GM19023 (cell line): ENCODE measurements around the gene DIDO1.
"Not testable (repeated sequence)": the region's sequence is repeated elsewhere in the genome, so short reads cannot be mapped to it uniquely, and the experiment has no call there.

Experiments used
- ATAC-seq: cut with Tn5 transposase; IDR thresholded peaks from one replicate; pipeline ENCODE4 v1.9.1; 2021; ENCODE audit warnings: mild to moderate bottlenecking, moderate library complexity; ENCODE audit not compliant: unreplicated experiment

DIDO1 gene

DNA sequence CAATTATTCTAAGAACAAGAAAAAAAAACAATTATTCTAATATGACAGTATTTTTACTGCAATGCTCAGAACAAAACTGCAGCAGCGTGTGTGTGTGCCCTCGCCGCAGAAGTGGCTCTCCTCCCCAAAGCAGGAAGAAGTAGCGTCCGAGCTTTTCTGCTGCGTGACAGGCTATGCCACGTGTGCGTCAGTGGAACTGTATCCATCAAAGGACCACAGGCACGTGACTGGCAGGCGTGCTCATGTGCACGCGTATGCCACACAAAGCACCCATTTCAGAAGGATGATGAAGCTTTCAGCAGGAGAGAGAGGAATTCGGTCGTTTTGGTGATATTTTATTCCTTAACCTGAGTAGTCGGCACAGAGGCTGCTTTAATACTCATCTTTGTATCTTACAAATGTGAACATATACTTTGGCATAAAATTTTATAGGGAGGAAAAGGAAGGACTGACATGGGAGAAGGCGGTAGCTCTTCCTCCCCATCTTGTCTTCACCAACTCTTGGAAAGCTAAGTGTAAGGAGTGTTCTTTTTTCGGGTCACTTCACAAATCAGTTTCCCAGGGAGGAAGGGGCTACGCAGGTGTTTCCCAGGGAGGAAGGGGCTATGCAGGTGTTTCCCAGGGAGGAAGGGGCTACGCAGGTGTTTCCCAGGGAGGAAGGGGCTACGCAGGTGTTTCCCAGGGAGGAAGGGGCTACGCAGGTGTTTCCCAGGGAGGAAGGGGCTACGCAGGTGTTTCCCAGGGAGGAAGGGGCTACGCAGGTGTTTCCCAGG lies 68.1 kb downstream of the DIDO1 start:
- no peak for ATAC-seq

DNA sequence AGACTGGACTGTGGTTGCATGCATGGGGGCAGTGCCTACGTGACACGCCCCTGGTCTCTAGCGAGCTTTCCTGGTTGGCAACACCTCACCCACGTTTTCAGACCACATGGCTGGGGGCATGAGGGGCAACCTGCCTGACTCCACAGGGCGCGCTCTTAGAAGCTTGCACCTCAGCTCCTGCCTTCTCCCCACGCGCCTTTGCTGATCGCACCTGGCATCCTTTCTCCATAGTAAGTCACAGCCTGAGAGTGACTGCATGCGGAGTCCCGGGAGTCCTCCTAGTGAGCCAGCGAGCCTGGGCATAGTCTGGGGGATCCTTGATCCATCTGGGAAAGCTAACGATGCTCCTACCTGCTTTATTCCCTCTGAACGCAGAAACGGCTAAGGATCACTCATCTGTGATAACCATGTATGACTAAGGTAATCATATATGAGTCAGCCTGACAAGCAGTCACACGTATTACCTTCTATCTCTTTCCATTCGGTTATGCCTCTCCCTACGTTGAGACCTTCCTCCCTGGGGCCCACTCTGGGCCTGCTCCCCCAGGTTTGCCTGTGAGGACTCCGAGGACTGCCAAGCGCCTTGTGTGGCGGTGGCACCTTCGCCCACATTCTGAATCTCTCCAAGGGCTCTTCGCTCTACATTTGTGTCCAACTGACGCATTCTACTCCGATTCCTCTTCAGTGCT lies 69.2 kb downstream of the DIDO1 start:
- no peak for ATAC-seq

DNA sequence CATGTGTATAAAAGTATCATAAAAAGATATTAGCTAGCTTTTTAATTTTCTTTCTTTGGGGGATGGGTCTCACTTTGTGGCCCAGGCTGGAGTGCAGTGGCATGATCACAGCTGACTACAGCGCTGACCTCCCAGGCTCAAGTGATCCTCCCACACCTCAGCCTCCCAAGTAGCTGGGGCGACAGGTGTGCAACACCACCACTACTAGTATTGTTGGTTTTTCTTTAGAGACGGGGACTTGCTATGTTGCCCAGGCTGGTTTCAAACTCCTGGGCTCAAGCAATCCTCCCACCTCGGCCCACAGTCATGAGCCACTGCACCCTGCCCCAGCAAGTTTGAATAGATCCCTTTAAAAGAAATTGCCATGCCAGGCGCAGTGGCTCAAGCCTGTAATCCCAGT lies 71.2 kb downstream of the DIDO1 start:
- no peak for ATAC-seq

DNA sequence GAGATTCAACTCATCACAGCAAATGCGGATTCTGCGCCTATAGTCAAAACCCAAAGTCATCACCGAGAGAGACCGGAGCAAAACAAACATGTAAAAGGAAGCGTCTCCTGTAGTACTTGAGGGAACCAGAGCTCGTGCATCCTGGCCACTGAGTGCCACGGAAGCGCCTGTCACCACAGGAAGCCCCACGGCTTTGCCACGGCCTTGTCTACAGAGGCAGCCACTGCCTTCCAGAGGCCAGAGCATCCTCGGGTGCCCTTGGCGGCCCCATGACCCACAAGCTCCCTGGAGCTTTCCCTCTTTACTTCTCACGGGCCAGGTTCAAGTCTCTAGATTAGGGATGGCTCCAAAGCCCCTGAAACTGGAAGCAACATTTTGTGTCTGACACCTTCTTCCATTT lies 72.2 kb downstream of the DIDO1 start:
- ATAC-seq: no peak

DNA sequence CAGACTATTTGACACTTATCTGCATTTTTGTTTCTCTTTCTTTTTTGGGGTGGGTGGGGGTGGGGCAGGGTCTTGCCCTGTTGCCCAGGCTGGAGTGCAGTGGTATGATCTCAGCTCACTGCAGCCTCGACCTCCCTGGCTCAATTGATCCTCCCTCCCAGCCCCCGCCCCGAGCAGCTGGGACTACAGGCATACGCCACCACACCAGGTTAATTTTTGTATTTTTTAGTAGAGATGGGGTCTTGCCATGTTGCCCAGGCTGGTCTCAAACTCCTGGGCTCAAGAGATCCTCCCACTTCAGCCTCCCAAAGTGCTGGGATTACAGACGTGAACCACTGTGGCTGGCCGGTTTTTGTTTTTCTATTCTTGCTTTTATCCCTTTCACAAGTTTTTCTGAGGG lies 73.0 kb downstream of the DIDO1 start:
- ATAC-seq: not testable (repeated sequence)

DNA sequence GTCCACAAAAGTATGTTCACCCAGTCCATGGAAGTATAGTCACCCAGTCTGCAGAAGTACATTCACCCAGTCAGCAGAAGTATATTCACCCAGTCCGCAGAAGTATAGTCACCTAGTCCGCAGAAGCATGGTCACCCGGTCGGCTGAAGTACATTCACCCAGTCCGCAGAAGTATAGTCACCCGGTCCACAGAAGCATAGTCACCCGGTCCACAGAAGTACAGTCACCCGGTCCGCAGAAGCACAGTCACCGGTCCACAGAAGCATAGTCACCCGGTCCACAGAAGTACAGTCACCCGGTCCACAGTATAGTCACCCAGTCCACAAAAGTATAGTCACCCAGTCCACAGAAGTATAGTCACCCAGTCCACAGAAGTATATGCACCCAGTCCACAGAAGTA lies 73.5 kb downstream of the DIDO1 start:
- ATAC-seq: no peak

DNA sequence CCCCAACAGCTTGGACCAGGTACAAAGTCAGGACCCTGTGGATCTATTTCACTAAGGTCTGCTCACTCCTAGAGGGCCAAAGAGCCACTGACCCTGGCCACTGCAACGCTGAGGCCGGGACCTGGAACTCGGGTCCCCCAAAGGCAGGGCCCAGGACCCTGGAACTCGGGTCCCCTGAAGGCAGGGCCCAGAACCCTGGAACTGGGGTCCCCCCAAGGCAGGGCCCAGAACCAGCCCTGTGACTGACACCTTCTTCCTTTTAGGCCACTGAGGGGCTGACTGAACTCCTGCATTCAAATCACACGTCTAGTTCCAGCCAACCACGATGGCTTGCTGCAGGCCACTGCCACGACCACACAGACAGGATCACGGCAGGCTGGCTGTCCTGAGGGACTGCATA lies 74.1 kb downstream of the DIDO1 start:
- ATAC-seq: no peak

DNA sequence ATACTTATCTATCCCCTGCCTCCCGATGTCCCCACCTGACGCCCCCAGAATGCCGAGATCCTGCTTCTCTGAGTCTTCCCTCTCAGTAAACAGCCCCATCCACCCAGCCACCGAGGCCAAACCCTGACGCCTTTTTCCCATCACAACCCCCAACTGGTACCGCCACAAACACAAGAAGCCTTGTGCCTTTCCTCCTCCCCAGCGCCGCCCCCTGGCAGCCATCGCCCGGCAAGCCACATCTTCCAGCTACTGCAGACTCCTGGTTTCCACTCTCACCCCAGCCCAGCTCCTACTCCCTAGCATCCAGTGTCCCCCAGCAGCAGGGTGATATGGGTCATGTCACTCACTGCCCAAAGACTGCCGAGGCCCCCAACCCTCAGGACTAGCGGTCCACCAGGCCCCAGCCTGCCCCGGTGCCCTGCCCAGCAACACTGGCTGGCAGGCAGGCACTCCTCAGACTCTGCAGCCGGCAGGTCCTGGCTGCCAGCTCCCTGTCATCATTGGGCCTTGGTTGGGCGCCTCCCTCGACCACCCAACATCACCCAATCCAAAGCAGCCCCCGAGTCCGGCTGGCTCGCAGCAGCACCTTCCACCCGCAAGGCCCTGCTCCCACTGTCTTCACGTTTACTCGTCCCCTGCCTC lies 75.9 kb downstream of the DIDO1 start:
- no peak for ATAC-seq

DNA sequence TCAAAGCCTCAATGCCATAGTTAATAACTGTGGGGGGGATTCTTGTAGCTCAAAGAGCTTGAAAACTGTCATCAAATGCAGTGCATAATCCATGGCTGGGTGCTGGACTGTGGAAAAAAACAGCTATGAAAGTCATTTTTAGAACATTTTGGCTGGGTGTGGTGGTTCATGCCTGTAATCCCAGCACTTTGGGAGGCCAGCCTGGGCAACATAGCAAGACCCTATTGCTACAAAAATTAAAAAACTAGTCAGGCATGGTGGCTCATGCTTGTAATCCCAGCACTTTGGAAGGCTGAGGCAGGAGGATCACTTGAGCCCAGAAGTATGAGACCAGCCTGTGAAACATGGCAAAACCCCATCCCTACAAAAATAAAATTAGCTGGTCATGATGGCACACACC lies 76.9 kb downstream of the DIDO1 start:
- ATAC-seq: no peak

DNA sequence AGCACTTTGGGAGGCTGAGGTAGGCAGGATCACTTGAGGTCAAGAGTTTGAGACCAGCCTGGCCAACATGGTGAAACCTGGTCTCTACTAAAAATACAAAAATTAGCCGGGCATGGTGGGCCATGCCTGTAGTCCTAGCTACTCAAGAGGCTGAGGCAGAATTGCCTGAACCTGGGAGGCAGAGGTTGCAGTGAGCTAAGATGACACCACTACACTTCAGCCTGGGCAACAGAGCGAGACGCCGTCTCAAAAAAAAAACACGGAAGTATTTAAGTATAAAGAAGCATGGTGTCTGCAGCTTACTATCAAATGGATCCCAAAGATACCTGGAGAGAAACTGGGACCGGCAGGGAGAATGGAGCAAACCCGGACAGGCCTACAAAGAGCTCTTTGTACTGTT lies 77.4 kb downstream of the DIDO1 start:
- not testable (repeated sequence) for ATAC-seq

DNA sequence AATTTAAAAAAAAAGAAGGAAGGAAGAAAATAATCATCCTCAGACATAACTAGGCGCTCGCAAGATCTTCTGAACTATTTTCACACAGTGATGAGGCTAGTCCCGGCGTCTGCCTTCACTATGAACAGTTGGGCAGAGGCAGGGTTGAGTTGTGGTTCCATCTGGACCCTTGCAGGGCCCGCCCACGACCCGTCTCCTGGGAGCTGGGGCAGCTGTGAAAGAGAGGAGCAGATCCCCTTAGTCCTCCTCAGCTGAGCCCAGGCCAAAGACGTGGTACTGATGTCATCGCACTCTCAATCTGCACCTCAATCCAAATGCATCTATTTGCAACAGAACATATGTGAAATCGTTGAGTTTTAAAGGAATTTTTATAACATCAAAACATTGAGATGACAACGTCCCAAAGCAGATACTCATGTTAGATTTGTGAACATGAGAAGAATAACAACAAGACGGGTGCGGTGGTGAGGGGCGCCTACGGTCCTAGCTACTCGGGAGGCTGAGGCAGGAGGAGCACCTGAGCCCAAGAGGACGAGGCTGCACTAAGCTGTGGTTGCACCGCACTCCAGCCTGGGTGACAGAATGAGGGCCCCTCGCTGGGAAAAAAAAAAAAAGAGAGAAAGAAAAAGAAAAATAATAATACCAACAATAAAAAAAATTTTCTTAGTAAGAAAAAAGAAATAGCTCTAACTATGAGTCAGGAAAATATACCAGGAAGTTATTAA lies 80.0 kb downstream of the DIDO1 start:
- ATAC-seq: no peak

DNA sequence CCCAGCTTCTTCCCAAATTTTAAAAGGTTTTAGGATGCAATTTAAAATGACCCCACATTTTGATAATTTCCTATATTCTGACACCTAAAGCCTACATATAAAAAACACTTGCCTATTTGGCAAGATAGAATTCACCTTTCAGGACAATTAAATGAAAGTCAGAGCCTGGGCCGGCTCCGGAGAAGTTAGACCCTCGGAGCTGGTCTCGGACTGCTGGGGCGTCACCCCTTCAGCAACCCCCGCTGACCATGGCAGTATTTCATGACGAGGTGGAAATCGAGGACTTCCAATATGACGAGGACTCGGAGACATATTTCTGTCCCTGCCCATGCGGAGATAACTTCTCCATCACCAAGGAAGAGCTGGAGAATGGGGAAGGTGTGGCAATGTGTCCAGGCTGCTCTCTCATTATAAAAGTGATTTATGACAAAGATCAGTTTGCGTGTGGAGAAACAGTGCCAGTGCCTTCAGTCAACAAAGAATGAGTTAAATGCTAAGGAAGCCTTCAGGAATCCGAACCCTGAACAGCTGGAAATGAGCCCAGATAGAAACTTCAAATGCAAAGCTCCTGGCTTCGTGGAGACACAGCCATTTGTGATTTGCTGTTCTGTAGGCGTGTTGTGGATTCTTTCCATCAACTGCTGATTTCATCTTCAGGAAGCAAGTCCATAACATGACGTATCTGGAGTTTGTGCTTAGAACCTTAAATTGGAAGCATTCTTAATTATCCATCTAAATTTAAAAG lies 80.7 kb downstream of the DIDO1 start:
- ATAC-seq: no peak

DNA sequence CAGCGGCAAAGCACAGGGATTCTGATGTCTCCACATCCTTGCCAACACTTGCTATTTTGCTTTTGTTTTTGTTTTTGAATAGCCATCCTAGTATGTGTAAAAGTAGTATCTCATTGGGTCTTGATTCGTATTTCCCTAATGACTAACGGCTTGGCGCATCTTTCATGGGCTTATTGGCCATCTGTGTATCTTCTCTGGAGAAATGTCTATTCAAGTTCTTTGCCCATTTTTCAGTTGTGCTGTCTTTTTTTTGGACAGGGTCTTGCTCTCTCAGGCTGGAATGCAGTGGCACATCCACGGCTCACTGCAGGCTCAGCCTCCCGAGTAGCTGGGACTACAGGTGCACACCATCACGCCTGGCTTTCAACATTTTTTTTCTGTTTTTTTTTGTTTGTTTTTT lies 82.1 kb downstream of the DIDO1 start:
- no peak for ATAC-seq

DNA sequence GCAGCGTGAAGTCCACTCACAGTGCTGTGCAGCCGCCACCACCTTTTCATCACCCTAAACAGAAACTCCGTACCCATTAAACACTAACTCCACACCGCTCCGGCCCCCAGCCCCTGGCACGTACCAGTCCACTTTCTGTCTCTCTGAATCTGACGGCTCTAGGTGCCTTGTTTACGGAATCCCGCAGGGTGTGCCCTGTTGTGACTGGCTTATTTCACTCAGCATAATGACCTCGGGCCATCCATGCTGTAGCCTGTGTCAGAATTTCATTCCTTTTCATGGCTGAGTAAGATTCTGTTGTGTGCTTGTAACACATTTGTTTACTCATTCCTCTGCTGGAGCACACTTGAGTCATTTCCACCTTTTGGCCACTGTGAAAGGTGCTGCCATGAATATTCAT lies 82.6 kb downstream of the DIDO1 start:
- no peak for ATAC-seq

DNA sequence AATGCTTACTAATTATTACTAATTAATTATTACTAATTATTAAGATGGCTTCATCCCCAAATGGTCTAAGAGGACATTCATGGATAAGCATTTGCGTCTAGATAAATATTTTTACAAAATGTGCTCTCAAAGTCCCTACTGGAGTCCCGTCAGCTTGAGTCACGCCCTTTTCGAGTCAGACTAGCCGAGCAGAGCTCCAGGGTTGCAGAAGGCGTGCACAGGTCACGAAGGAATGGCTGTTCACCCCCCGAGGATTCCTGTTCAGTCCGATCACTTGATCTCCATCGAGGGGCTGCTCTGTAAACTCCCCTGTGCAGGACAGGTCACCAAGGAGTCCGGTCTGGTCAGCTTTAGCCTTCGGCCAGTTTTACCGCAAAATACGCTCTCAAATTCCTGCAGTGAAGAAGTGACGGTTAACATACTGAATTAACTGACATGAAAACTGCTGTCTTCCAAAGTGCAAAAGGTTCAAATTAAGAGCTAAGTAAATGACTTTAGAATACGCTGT lies 84.5 kb downstream of the DIDO1 start:
- no peak for ATAC-seq

DNA sequence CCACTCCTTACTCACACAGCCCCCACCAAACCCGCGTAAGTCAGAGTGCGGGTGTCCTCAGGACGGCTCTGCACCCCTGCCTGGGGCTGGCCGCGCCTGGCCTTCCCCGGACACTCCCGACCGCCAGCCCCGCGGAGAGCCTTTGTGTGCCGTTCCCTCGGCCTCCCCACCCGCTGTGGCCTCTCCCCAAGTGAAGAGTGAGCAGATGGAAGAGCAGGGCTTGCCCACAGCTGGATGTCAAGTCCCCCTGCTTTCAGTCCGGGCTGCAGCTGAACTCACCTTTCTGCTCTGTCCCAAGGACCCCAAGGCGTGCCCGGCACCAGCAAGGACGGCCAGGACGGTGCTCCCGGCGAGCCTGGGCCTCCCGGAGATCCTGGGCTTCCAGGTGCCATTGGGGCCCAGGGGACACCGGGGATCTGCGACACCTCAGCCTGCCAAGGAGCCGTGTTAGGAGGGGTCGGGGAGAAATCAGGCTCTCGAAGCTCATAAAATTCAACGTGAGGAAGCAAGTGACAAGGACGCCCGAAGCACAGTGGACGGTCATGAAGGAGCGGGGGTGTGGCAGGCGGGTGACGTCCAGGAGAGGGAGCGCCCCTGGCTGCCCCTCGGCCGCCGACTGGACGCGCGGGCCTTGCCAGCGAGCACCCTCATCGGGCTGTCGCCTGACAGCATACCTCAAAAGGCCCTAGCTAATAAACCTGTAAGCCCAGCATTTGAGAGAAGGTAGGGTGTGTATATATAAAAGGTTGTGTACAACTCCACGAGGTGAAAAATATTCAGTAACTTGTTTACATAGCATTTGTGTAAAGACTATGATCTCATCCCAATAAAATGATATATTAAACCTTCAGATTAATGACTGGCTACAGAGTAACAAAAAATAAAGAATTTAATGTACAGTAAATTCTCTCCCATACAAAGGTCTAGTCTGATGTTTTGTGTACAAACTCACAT lies 85.8 kb downstream of the DIDO1 start:
- ATAC-seq: no peak

DNA sequence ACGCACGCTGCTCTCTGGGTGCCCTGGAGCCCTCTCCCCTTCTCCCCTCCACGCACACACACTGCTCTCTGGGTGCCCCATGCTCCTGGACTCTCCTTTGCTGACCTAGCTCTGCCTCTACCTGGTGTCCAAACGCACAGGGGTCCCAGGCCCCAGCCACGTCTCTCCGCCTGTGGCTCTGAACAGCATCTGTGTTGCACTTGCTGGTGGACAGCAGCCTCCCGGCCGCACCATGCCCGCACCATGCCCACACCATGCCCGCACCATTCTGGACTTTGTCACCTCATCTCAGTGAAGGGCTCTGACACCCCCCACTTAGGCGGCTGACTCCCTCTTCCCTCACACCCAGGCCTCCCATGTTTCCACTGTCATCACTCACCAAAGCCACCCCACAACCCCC lies 86.5 kb downstream of the DIDO1 start:
- no peak for ATAC-seq

DNA sequence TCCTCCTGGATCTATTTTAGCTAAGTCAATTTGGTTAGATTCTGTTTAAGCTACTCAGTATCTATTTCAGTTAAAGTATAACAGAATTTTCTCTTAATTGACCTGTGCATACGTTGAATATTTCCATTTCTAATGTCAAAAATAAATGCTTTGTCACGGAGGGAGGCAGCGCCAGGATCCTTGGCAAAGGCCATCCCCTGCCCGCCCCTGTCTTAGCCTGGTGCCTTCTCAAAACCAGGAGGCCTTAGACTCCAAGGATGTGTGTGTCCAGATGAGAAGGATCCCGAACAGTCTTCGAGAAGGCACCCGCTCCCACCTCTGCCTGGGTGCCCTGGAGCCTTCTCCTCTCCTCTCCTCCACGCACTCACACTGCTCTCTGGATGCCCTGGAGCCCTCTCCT lies 87.0 kb downstream of the DIDO1 start:
- no peak for ATAC-seq

DNA sequence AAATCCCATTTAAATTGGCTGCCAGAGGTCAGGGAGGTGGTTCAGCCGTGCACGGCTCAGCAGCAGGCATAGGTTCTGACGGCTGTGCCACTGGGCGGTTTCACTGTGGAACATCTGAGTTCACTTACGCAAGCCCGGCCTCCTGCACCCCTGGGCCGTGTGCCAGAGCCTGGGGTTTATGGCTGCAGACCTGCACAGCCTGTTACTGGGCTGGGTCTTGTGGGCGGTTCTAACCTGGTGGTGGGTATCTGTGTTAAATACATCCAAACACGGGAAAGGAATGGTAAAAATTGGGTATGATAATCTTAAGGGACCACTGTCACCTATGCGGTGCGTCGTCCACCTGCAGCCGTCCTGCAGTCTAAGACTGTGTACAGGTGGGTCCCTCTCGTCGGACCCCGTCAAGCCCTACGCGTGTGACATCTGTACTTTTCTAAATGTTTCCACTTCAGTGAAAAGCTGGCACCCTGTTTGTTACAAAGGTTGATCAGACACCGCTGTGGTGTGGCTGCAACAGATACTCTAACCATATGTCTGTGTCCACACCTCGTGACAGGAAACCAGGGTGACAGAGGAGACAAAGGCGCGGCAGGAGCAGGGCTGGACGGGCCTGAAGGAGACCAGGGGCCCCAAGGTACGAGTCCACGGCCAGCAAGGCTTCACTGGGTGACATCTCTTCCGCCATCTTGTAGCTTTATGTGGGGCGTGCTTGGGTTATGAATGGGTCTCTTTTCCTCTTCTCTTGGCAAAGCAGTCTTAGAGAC lies 88.0 kb downstream of the DIDO1 start:
- peak; percentile 73 for ATAC-seq
